ENCODE data around the gene EPHB6. TPM values are rescaled to one million over a fixed set of nuclear protein-coding genes. Genes with fewer than 3 reads are reported as not detected.

EPHB6 gene
- total RNA-seq, 1 donor from 2014 or later, result 28.8 TPM

GRCh38 chr7:142871260-142872105 lies 16.6 kb downstream of the EPHB6 start:
- no peaks in the 10 kb centered on the region for H3K4me1 Mint-ChIP-seq (ENCODE audit: low read depth)

GRCh38 chr7:142872106-142872675 lies 17.3 kb downstream of the EPHB6 start:
- no peaks in the 10 kb centered on the region for H3K9me3 Mint-ChIP-seq (ENCODE audit: low read depth)
- no peak overlapping the region for H3K4me3 Mint-ChIP-seq (ENCODE audit: low read depth)
- no peak overlapping the region for H3K27ac Mint-ChIP-seq
- no peak for DNase-seq (ENCODE audit: low spot score, unreplicated experiment)
- H3K4me1 Mint-ChIP-seq (ENCODE audit: low read depth), result no peaks in the 10 kb centered on the region
- TF ChIP-seq CTCF (IDR thresholded peaks at IDR 0.05; ENCODE audit: unreplicated experiment), result no peak
- peaks cover 6% of the 10 kb centered on the region for H3K27me3 Mint-ChIP-seq
- H3K36me3 Mint-ChIP-seq (ENCODE audit: insufficient read depth), result peaks cover 7% of the 10 kb centered on the region

More at GRCh38 chr7:142871260-142872105, 16.6 kb downstream of the EPHB6 start:
- no peak for DNase-seq (ENCODE audit: low spot score, unreplicated experiment)
- Mint-ChIP-seq H3K27ac (no peak overlapping the region), H3K27me3 (peaks cover 6% of the 10 kb centered on the region), H3K4me3 (ENCODE audit: low read depth) (no peak overlapping the region), H3K36me3 (ENCODE audit: insufficient read depth) (peaks cover 7% of the 10 kb centered on the region), H3K9me3 (ENCODE audit: low read depth) (no peaks in the 10 kb centered on the region)
- no peak for TF ChIP-seq CTCF (IDR thresholded peaks at IDR 0.05; ENCODE audit: unreplicated experiment)

GRCh38 chr7:142873281-142873784 lies 18.5 kb downstream of the EPHB6 start:
- H3K4me1 Mint-ChIP-seq (ENCODE audit: low read depth), result no peaks in the 10 kb centered on the region
- H3K27me3 Mint-ChIP-seq, result peaks cover 6% of the 10 kb centered on the region
- peak; percentile 53 for TF ChIP-seq CTCF (IDR thresholded peaks at IDR 0.05; ENCODE audit: unreplicated experiment)
- H3K27ac Mint-ChIP-seq, result no peak overlapping the region
- H3K4me3 Mint-ChIP-seq (ENCODE audit: low read depth), result no peak overlapping the region
- H3K36me3 Mint-ChIP-seq (ENCODE audit: insufficient read depth), result peaks cover 7% of the 10 kb centered on the region
- no peaks in the 10 kb centered on the region for H3K9me3 Mint-ChIP-seq (ENCODE audit: low read depth)
- DNase-seq (ENCODE audit: low spot score, unreplicated experiment), result no peak

- DNase-seq (ENCODE audit: low spot score, unreplicated experiment), result no peak
- no peak overlapping the region for H3K4me3 Mint-ChIP-seq (ENCODE audit: low read depth)
- H3K27ac Mint-ChIP-seq, result no peak overlapping the region
- peaks cover 7% of the 10 kb centered on the region for H3K36me3 Mint-ChIP-seq (ENCODE audit: insufficient read depth)
- peaks cover 10% of the 10 kb centered on the region for H3K27me3 Mint-ChIP-seq
- no peaks in the 10 kb centered on the region for H3K4me1 Mint-ChIP-seq (ENCODE audit: low read depth)
- TF ChIP-seq CTCF (IDR thresholded peaks at IDR 0.05; ENCODE audit: unreplicated experiment), result no peak
- no peaks in the 10 kb centered on the region for H3K9me3 Mint-ChIP-seq (ENCODE audit: low read depth)
These were observed 19.0 kb downstream of the EPHB6 start for GRCh38 chr7:142873871-142874270.

GRCh38 chr7:142874409-142874808 lies 19.5 kb downstream of the EPHB6 start:
- no peak for TF ChIP-seq CTCF (IDR thresholded peaks at IDR 0.05; ENCODE audit: unreplicated experiment)
- DNase-seq (ENCODE audit: low spot score, unreplicated experiment), result no peak
- peak overlapping the region; percentile 8 for H3K27ac Mint-ChIP-seq
- H3K36me3 Mint-ChIP-seq (ENCODE audit: insufficient read depth), result peaks cover 7% of the 10 kb centered on the region
- peaks cover 13% of the 10 kb centered on the region for H3K27me3 Mint-ChIP-seq
- H3K4me3 Mint-ChIP-seq (ENCODE audit: low read depth), result no peak overlapping the region
- H3K9me3 Mint-ChIP-seq (ENCODE audit: low read depth), result no peaks in the 10 kb centered on the region
- H3K4me1 Mint-ChIP-seq (ENCODE audit: low read depth), result no peaks in the 10 kb centered on the region
